ENCODE results near the gene GSG1L. TPM values are rescaled to one million over a fixed set of nuclear protein-coding genes. Genes with fewer than 3 reads are reported as not detected.

Gene GSG1L
- total RNA-seq, 1 donor from 2014 or later: 1.4 TPM

DNA sequence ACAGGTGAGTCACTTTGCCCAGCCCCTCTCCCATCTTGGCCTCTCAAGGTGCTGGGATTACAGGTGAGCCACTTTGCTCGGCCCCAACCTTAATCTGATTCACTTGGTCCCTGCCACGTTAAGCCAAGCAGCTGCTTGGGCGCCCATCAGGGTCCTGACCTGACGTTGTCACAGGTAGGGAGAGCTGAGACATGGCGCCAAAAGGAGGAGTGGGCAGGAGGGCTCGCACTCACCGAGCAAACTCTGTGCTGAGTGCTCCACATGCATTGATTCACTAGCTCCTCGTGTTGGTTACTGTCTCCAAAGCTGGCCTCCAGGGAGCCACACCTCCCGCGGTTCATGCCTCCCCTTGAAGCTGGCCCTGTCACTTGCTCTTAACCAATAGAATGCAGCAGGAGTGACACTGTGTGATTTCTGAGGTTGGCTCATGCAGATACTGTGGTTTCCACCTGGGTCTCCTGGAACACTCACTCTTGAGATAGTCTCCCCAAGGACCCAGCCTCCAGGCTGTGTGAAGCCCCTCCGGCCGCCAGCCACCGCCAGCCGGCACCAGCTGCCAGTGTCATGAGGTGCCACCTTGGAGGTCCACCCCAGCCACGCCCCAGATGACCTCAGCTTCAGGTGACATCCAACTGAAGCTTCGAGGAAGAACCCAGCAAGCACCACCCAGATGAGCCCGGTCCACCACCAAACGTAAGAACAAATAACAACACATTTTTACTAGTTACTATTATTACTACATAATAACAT, 223.0 kb downstream of the GSG1L start:
- Mint-ChIP-seq H3K4me1 (ENCODE audit: unreplicated experiment) (no peaks in the 10 kb centered on the region), H3K27ac (no peak overlapping the region), H3K27me3 (peaks cover 13% of the 10 kb centered on the region), H3K36me3 (no peaks in the 10 kb centered on the region), H3K4me3 (no peak overlapping the region), H3K9me3 (no peaks in the 10 kb centered on the region)
- TF ChIP-seq, protein P1, sequence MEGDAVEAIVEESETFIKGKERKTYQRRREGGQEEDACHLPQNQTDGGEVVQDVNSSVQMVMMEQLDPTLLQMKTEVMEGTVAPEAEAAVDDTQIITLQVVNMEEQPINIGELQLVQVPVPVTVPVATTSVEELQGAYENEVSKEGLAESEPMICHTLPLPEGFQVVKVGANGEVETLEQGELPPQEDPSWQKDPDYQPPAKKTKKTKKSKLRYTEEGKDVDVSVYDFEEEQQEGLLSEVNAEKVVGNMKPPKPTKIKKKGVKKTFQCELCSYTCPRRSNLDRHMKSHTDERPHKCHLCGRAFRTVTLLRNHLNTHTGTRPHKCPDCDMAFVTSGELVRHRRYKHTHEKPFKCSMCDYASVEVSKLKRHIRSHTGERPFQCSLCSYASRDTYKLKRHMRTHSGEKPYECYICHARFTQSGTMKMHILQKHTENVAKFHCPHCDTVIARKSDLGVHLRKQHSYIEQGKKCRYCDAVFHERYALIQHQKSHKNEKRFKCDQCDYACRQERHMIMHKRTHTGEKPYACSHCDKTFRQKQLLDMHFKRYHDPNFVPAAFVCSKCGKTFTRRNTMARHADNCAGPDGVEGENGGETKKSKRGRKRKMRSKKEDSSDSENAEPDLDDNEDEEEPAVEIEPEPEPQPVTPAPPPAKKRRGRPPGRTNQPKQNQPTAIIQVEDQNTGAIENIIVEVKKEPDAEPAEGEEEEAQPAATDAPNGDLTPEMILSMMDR (conservative IDR thresholded peaks at IDR 0.05): no peak
- no peak for DNase-seq (ENCODE audit: extremely low spot score, unreplicated experiment)

DNA sequence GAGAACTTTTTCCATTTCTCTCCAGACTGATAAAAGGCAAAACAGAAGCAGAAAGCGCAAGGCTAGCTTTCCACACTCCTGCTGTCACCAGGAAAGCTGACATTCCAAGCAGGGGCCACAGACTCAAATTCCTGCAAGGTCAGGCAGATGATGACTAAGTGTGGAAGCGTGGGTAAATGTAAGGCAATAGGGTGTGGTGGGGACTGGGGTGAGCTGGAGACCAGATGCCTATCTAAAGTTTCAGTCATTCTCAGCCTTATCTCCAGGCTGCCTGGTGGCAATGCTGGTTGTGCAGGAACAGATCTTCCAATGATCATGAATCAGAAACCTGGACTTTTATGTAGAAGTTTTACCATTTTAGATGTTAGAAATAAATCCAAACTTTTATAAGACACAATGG, 224.1 kb downstream of the GSG1L start:
- Mint-ChIP-seq H3K4me3 (no peak overlapping the region), H3K9me3 (no peaks in the 10 kb centered on the region), H3K36me3 (no peaks in the 10 kb centered on the region), H3K27ac (no peak overlapping the region), H3K4me1 (ENCODE audit: unreplicated experiment) (no peaks in the 10 kb centered on the region), H3K27me3 (peaks cover 16% of the 10 kb centered on the region)
- no peak for DNase-seq (ENCODE audit: extremely low spot score, unreplicated experiment)
- TF ChIP-seq, protein P1 (conservative IDR thresholded peaks at IDR 0.05): no peak

DNA sequence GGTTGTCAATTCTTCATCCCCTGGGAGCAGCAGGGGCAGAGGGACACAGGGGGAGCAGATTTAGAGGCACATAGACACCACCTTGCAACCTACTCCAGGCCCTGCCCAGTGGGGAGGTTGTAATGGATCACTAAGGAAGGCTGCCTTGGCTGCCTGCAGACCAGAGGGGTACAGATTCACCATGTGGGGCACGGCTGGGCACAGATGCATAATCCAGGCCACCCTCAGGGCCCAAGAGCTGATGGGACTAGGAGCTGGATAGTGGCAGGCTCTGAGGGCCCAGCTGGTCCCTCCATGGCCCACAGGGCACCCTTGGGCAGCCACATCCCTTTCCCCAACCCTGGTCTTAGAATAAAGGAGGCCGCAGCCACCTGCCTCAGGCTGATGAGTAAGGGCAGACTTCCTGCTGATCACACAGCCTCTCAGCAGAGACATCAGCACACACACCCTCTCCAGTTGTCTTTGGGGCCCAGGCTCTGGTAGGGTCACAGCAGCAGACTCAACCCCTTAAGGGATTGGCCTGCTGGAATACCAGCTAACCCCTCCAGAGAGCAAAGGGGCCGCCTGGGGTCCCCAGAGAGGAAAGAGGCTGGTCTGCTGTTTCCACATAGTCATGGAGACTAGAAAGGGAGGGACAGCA, 224.9 kb downstream of the GSG1L start:
- peaks cover 12% of the 10 kb centered on the region for H3K27me3 Mint-ChIP-seq
- no peak for DNase-seq (ENCODE audit: extremely low spot score, unreplicated experiment)
- no peak overlapping the region for H3K27ac Mint-ChIP-seq
- H3K4me1 Mint-ChIP-seq (ENCODE audit: unreplicated experiment): no peaks in the 10 kb centered on the region
- H3K36me3 Mint-ChIP-seq: no peaks in the 10 kb centered on the region
- TF ChIP-seq, protein P1 (conservative IDR thresholded peaks at IDR 0.05): no peak
- no peak overlapping the region for H3K4me3 Mint-ChIP-seq
- H3K9me3 Mint-ChIP-seq: no peaks in the 10 kb centered on the region

DNA sequence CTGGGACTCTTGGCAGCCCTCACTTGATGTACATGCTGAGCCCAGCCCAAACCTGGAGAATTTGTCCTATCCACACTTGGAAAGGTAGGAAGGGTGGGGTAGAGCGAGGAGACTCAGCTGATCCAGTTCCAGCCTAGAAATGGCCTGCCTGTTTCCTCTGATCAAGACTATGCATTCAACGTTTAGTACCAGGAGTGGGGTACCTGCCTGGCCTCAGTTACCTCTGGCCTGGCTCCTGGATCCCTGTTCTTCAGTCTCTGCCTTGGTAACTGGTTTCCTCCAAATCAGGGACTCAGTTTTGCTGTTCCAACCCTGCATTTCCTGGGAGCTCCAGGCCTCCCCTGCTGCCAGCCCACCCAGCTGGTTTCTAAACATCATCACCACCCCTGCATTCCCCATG, 233.5 kb downstream of the GSG1L start:
- DNase-seq (ENCODE audit: extremely low spot score, unreplicated experiment): no peak
- Mint-ChIP-seq H3K36me3 (no peaks in the 10 kb centered on the region), H3K4me3 (no peak overlapping the region), H3K4me1 (ENCODE audit: unreplicated experiment) (no peaks in the 10 kb centered on the region), H3K9me3 (peaks cover 11% of the 10 kb centered on the region), H3K27me3 (peaks cover 14% of the 10 kb centered on the region), H3K27ac (no peak overlapping the region)
- TF ChIP-seq, protein P1 (conservative IDR thresholded peaks at IDR 0.05): no peak

DNA sequence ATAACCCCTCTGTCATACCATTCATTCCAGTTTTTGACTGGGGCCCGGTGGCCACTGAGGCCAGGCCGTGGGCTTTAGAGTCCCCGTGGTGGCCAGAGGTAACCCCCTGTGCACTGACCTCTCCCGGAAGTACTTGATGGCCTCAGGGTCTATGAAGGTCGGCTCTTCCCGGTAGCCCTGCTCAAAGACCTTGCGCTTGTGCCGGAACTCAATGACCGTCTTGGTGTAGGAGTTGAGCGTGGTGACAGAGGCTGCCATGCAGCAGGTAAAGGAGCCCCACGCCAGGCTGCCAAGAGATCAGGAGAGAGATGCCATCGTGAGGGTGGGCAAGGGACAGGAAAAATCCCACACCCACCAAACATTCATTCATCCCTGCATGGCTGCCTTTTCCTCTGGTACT, 234.8 kb downstream of the GSG1L start:
- H3K27me3 Mint-ChIP-seq: peaks cover 14% of the 10 kb centered on the region
- DNase-seq (ENCODE audit: extremely low spot score, unreplicated experiment): no peak
- no peaks in the 10 kb centered on the region for H3K4me1 Mint-ChIP-seq (ENCODE audit: unreplicated experiment)
- TF ChIP-seq, protein P1 (conservative IDR thresholded peaks at IDR 0.05): no peak
- no peaks in the 10 kb centered on the region for H3K36me3 Mint-ChIP-seq
- H3K9me3 Mint-ChIP-seq: peaks cover 11% of the 10 kb centered on the region
- H3K4me3 Mint-ChIP-seq: no peak overlapping the region
- no peak overlapping the region for H3K27ac Mint-ChIP-seq
